K562 (cell line): Measurements from ENCODE around the gene EPB42. TPM values are rescaled to one million over a fixed set of nuclear protein-coding genes. Genes with fewer than 3 reads are reported as not detected.
"Not testable (repeated sequence)": the region's sequence is repeated elsewhere in the genome, so short reads cannot be mapped to it uniquely, and the experiment has no call there.

ENCODE experiments used
- ATAC-seq: fragments of 200-7000 bp; cut with Tn5 transposase; 3 replicates; pipeline ENCODE4 v1.9.1; 2020; ENCODE audit warnings: moderate library complexity
- BruUV-seq: library from RNA; stranded (reverse); fragments of 400-500 nt; replicated peaks from 2 replicates; lab custom pipeline; 2021; lab: Mats Ljungman, UMichigan
- CTCF ChIA-PET: fragments of 300-600 bp; formaldehyde crosslinking; extraction: SDS; loops from one replicate; lab custom pipeline; 2021; ENCODE audit warnings: low intra/inter-chr PET ratio; lab: Yijun Ruan, JAX
- POLR2A ChIA-PET: fragments of 300-600, 350-650 bp; sonication (Branson Sonifier 250); formaldehyde crosslinking; extraction: SDS; loops from one replicate; lab custom pipeline; 2021; ENCODE audit warnings: antibody characterized with exemption, inconsistent platforms; lab: Yijun Ruan, JAX
- DNase-seq, 4 experiments: peaks; one replicate each; pipeline versions ENCODE4 v3.0.0 to v3.0.0-alpha.2; 2011 to 2018; ENCODE audit warnings: low spot score in 3 of 4, mixed read lengths in 3 of 4; ENCODE audit errors: extremely low read depth in 1 of 4
- FAIRE-seq: peaks from 2 replicates; lab custom pipeline; 2011; peaks lifted over from hg19 to GRCh38; lab: Jason Lieb, UNC
- H2AFZ ChIP-seq: 2 replicates; pipeline ENCODE4 v1.6.0; 2011; ENCODE audit warnings: low read depth, low read length, control low read depth, inconsistent platforms
- H3K27ac ChIP-seq: fragments of 200-600 bp; 3 replicates; pipeline ENCODE4 v1.8.0; 2011; ENCODE audit warnings: low read depth, mild to moderate bottlenecking, control low read depth, inconsistent platforms, low read length, moderate library complexity, mixed read lengths; ENCODE audit errors: extremely low read depth
- H3K27me3 ChIP-seq, 2 experiments: fragments of 300-600 bp in 1 of 2; 2 replicates in 1 of 2; 3 replicates in 1 of 2; pipeline versions ENCODE4 v1.6.0 to v1.8.0; 2011; ENCODE audit warnings: inconsistent platforms in 2 of 2, low read length in 2 of 2, mild to moderate bottlenecking in 1 of 2, mixed read lengths in 1 of 2, moderate library complexity in 1 of 2; ENCODE audit not compliant: control insufficient read depth in 2 of 2, insufficient read depth in 2 of 2
- H3K36me3 ChIP-seq: fragments of 300-600 bp; 3 replicates; pipeline ENCODE4 v1.8.0; 2011; ENCODE audit warnings: mild to moderate bottlenecking, low read length, inconsistent platforms; ENCODE audit not compliant: control insufficient read depth, insufficient read depth
- H3K4me1 ChIP-seq, 2 experiments: fragments of 200-600 bp in 1 of 2; replicated peaks in 1 of 2; 2 replicates in 1 of 2; 3 replicates in 1 of 2; pipeline versions ENCODE4 v1.5.1 to v1.8.0; 2011; ENCODE audit warnings: inconsistent platforms in 2 of 2, low read length in 2 of 2, mild to moderate bottlenecking in 1 of 2, mixed read lengths in 1 of 2, moderate library complexity in 1 of 2; ENCODE audit not compliant: control insufficient read depth in 2 of 2, insufficient read depth in 2 of 2
- H3K4me2 ChIP-seq: 2 replicates; pipeline ENCODE4 v1.6.1; 2011; ENCODE audit warnings: low read length, control low read depth, inconsistent platforms, mixed read lengths; ENCODE audit not compliant: insufficient read depth
- H3K4me3 ChIP-seq: fragments of 200-600 bp; sonication (generic), shearing (Covaris generic); 2 replicates; pipeline ENCODE4 v1.5.1; 2016; ENCODE audit warnings: control low read depth, inconsistent platforms
- H3K79me2 ChIP-seq: fragments of 200-600 bp; 3 replicates; pipeline ENCODE4 v1.8.0; 2011; ENCODE audit warnings: low read length, inconsistent platforms; ENCODE audit not compliant: control insufficient read depth, insufficient read depth
- H3K9ac ChIP-seq, 2 experiments: 2 replicates each; pipeline versions ENCODE4 v1.6.0 to v1.6.1; 2011; ENCODE audit warnings: low read depth in 2 of 2, low read length in 2 of 2, control low read depth in 1 of 2, inconsistent platforms in 1 of 2, mild to moderate bottlenecking in 1 of 2, mixed read lengths in 1 of 2; ENCODE audit not compliant: insufficient read depth in 1 of 2
- H3K9me1 ChIP-seq: one replicate; pipeline ENCODE4 v1.6.0; 2011; ENCODE audit warnings: inconsistent platforms, mild to moderate bottlenecking, low read length, moderate library complexity; ENCODE audit not compliant: control insufficient read depth, insufficient read depth
- H3K9me3 ChIP-seq: replicated peaks from 2 replicates; pipeline ENCODE4 v1.5.1; 2011; ENCODE audit warnings: low read depth, low read length, inconsistent platforms; ENCODE audit not compliant: control insufficient read depth, insufficient read depth
- H4K20me1 ChIP-seq: replicated peaks from 2 replicates; pipeline ENCODE4 v1.6.1; 2011; ENCODE audit warnings: low read length, inconsistent platforms, mixed read lengths; ENCODE audit not compliant: control insufficient read depth, insufficient read depth
- DEAF1 ChIP-seq: fragments of 450-650 bp; formaldehyde crosslinking; IDR thresholded peaks from 2 replicates; pipeline ENCODE4 v1.4.0; 2020; ENCODE audit warnings: mild to moderate bottlenecking, moderate library complexity
- SIN3B ChIP-seq: fragments of 450-650 bp; IDR thresholded peaks from 2 replicates; pipeline ENCODE4 v1.6.1; 2017; ENCODE audit warnings: low read depth, mild to moderate bottlenecking, moderate library complexity
- ZBTB1 ChIP-seq: sonication (generic); formaldehyde crosslinking; IDR thresholded peaks from 2 replicates; pipeline ENCODE4 v1.8.1; 2023; ENCODE audit warnings: missing genetic modification reagents, low read depth, mild to moderate bottlenecking, borderline replicate concordance
- ZNF217 ChIP-seq: sonication (generic); formaldehyde crosslinking; IDR thresholded peaks from 2 replicates; pipeline ENCODE4 v1.8.0; 2022; ENCODE audit warnings: mild to moderate bottlenecking, missing genetic modification reagents
- ZNF766 ChIP-seq: fragments of 200-800 bp; sonication (Bioruptor generic); conservative IDR thresholded peaks from 2 replicates; pipeline ENCODE4 v1.6.1; 2016; ENCODE audit warnings: missing genetic modification characterization, missing compliant biosample characterization
- ZSCAN32 ChIP-seq: fragments of 450-650 bp; formaldehyde crosslinking; IDR thresholded peaks from 2 replicates; pipeline ENCODE4 v1.4.0; 2020; ENCODE audit warnings: mild to moderate bottlenecking, moderate library complexity
- WGBS: fragments of 100-300 bp; shearing (Covaris generic); methylation state at CpG from one replicate; pipeline ENCODE4 v1.1.6; 2016; ENCODE audit warnings: low coverage, mixed read lengths; ENCODE audit not compliant: insufficient coverage; ENCODE audit errors: missing lambda C conversion rate; 5-methylcytosine and 5-hydroxymethylcytosine counted together
- in situ Hi-C: fragments of 300-500 bp; cut with MboI; formaldehyde crosslinking; loops from 4 replicates; pipeline ENCODE4 v1.15.0; 2018; ENCODE audit warnings: inconsistent platforms, mixed read lengths
- intact Hi-C: fragments of 100-400 bp; cut with micrococcal nuclease; formaldehyde crosslinking; loops from 2 replicates; pipeline ENCODE4 v1.14.2; 2022
- polyA plus RNA-seq, 8 experiments: library from polyadenylated mRNA; depleted of rRNA in 4 of 8; stranded (reverse) in 5 of 8; unstranded in 3 of 8; fragments of >200 nt; fragmentation: Nextera tagmentation in 2 of 8; fragmentation: Illumina TruSeq in 1 of 8; extraction: Ambion mirVana in 2 of 8; extraction: Trizol in 1 of 8; gene quantifications; 2 replicates each; pipeline versions ENCODE4 v1.2.1 to v1.2.3, GENCODE V29; 2011 to 2014; ENCODE audit warnings: inconsistent platforms in 1 of 8, missing spikeins in 1 of 8
- total RNA-seq, 7 experiments: library from RNA; depleted of rRNA in 6 of 7; stranded (reverse); fragments of >200 nt in 6 of 7; fragmentation: Illumina TruSeq in 2 of 7; extraction: Trizol in 2 of 7; gene quantifications; 2 replicates each; pipeline versions ENCODE4 v1.2.1 to v1.2.3, GENCODE V29; 2011 to 2021; ENCODE audit warnings: low replicate concordance in 1 of 7

The EPB42 gene
- total and polyA plus RNA-seq, 9 of the 15 experiments (the other 6 are each of a cell fraction or from before 2014, with no cell fraction given), result 0.38 to 2.3 (median 1.4) TPM

- CTCF ChIA-PET, result interaction anchor here (0.7 kb wide), 1 partner anchor 490 kb away, joined by 3 read pairs; no protein-coding TSS in a partner anchor
- H3K9me3 ChIP-seq, ATAC-seq, H4K20me1 ChIP-seq, FAIRE-seq, H3K27ac ChIP-seq, H3K4me2 ChIP-seq, H3K9ac ChIP-seq, H3K27me3 ChIP-seq, H3K4me1 ChIP-seq, H2AFZ ChIP-seq, DNase-seq, H3K9me1 ChIP-seq, intact Hi-C loops, H3K4me3 ChIP-seq, BruUV-seq, in situ Hi-C loops, H3K79me2 ChIP-seq: not testable (repeated sequence)
- WGBS, result 50% methylated on average over 3 of the region's 3 CpGs
- peak; percentile 82 for TF ChIP-seq ZNF766
- POLR2A ChIA-PET, result interaction anchor here (0.7 to 1.4 kb wide), 2 partner anchors 12 to 78 kb away, joined by 3 to 4 read pairs; no protein-coding TSS in a partner anchor
- peaks cover 34% of the 10 kb centered on the region for H3K36me3 ChIP-seq
Observed at GRCh38 chr15:43197773-43198172, 23.0 kb downstream of the EPB42 start.

- Histone ChIP-seq H3K27me3 (no peaks in the 10 kb centered on the region), H3K9ac (no peak overlapping the region), H3K4me1 (no peaks in the 10 kb centered on the region), H3K79me2 (no peaks in the 10 kb centered on the region), H4K20me1 (no peaks in the 10 kb centered on the region), H3K36me3 (peaks cover 42% of the 10 kb centered on the region), H3K9me3 (peaks cover 2% of the 10 kb centered on the region; the same call in 1 of the 2 replicates), H3K4me2 (no peak overlapping the region), H3K27ac (no peak overlapping the region), H3K4me3 (no peak overlapping the region), H3K9me1 (no peaks in the 10 kb centered on the region), H2AFZ (no peak overlapping the region)
- in situ Hi-C loops (no loop called here), intact Hi-C loops (no loop called here)
- BruUV-seq, result no TSS peak
- ChIA-PET CTCF (interaction anchor here (0.7 kb wide), 1 partner anchor 489 kb away, joined by 3 read pairs; no protein-coding TSS in a partner anchor), POLR2A (interaction anchor here (0.7 kb wide), 2 partner anchors 63 to 79 kb away, joined by 3 read pairs; no protein-coding TSS in a partner anchor)
- FAIRE-seq, result no peak
- no peak for DNase-seq
- ATAC-seq, result no peak
- TF ChIP-seq ZBTB1 (CRISPR knock-in tag) (0 out of 2 replicates have a peak, but pooled peaks have one; percentile 18), SIN3B (no peak), ZNF217 (CRISPR knock-in tag) (no peak), DEAF1 (CRISPR knock-in tag) (no peak), ZSCAN32 (CRISPR knock-in tag) (no peak)
- WGBS, result 78% methylated on average over 10 of the region's 10 CpGs
Observed at GRCh38 chr15:43196760-43197548, 23.9 kb downstream of the EPB42 start.
